ENCODE measurements around the gene C2orf80. TPM values are rescaled to one million over a fixed set of nuclear protein-coding genes. Genes with fewer than 3 reads are reported as not detected.

C2orf80 gene
- not detected for total RNA-seq (2021; fragmentation: NEBNext Ultra II Directional; extraction: Animal tissue kit (Norgen Biotek cat#: 25700))
- long read RNA-seq = 0 reads

- no peak within 1 kb of the TSS for H3K27ac Mint-ChIP-seq
- H3K4me1 Mint-ChIP-seq (ENCODE audit: low read depth) = peaks cover 17% of the 10 kb centered on the region; the same call in 1 of the 2 replicates
- no peaks in the 10 kb centered on the region for H3K9me3 Mint-ChIP-seq
- no peak within 1 kb of the TSS for H3K4me3 Mint-ChIP-seq
- DNase-seq = no peak
- H3K27me3 Mint-ChIP-seq (ENCODE audit: insufficient read depth) = peaks cover 3% of the 10 kb centered on the region
- no peaks in the 10 kb centered on the region for H3K36me3 Mint-ChIP-seq (ENCODE audit: low read depth)
- no peak for TF ChIP-seq CTCF (IDR thresholded peaks at IDR 0.05)
Measured at GRCh38 chr2:208189810-208190503, at the start of gene C2orf80. Gene C2orf80, minus strand, starts transcription at chr2:208190030. Its CDS starts 3,044 bp downstream, at chr2:208186986.

GRCh38 chr2:208235860-208236259 is 46.0 kb upstream of the C2orf80 start:
- no peak for DNase-seq
- peaks cover 1% of the 10 kb centered on the region; the same call in 1 of the 2 replicates for H3K27me3 Mint-ChIP-seq (ENCODE audit: insufficient read depth)
- no peak overlapping the region for H3K27ac Mint-ChIP-seq
- no peak for TF ChIP-seq CTCF (IDR thresholded peaks at IDR 0.05)
- peaks cover 14% of the 10 kb centered on the region for H3K36me3 Mint-ChIP-seq (ENCODE audit: low read depth)
- H3K4me3 Mint-ChIP-seq = no peak overlapping the region
- H3K4me1 Mint-ChIP-seq (ENCODE audit: low read depth) = no peaks in the 10 kb centered on the region
- H3K9me3 Mint-ChIP-seq = no peaks in the 10 kb centered on the region; the same call in 1 of the 2 replicates

- no peaks in the 10 kb centered on the region for H3K4me1 Mint-ChIP-seq (ENCODE audit: low read depth)
- no peaks in the 10 kb centered on the region; the same call in 1 of the 2 replicates for H3K9me3 Mint-ChIP-seq
- TF ChIP-seq CTCF (IDR thresholded peaks at IDR 0.05) = no peak
- no peak overlapping the region for H3K4me3 Mint-ChIP-seq
- H3K36me3 Mint-ChIP-seq (ENCODE audit: low read depth) = peaks cover 13% of the 10 kb centered on the region
- H3K27me3 Mint-ChIP-seq (ENCODE audit: insufficient read depth) = peaks cover 1% of the 10 kb centered on the region; the same call in 1 of the 2 replicates
- no peak for DNase-seq
- no peak overlapping the region for H3K27ac Mint-ChIP-seq
Measured at GRCh38 chr2:208234786-208235185, 45.0 kb upstream of the C2orf80 start.

- no peaks in the 10 kb centered on the region for H3K36me3 Mint-ChIP-seq (ENCODE audit: low read depth)
- peaks cover 6% of the 10 kb centered on the region; the same call in 1 of the 2 replicates for H3K4me1 Mint-ChIP-seq (ENCODE audit: low read depth)
- TF ChIP-seq CTCF (IDR thresholded peaks at IDR 0.05) = no peak
- H3K9me3 Mint-ChIP-seq = peaks cover 4% of the 10 kb centered on the region; the same call in 1 of the 2 replicates
- DNase-seq = no peak
- no peak overlapping the region for H3K4me3 Mint-ChIP-seq
- no peak overlapping the region for H3K27ac Mint-ChIP-seq
- H3K27me3 Mint-ChIP-seq (ENCODE audit: insufficient read depth) = peaks cover 5% of the 10 kb centered on the region; the same call in 1 of the 2 replicates
Measured at GRCh38 chr2:208228476-208228875, 38.6 kb upstream of the C2orf80 start.

GRCh38 chr2:208227581-208228232 is 37.9 kb upstream of the C2orf80 start:
- DNase-seq = no peak
- Mint-ChIP-seq H3K27ac (no peak overlapping the region), H3K36me3 (ENCODE audit: low read depth) (no peaks in the 10 kb centered on the region), H3K4me3 (no peak overlapping the region), H3K27me3 (ENCODE audit: insufficient read depth) (peaks cover 5% of the 10 kb centered on the region; the same call in 1 of the 2 replicates), H3K4me1 (ENCODE audit: low read depth) (peaks cover 6% of the 10 kb centered on the region; the same call in 1 of the 2 replicates), H3K9me3 (peaks cover 4% of the 10 kb centered on the region; the same call in 1 of the 2 replicates)
- no peak for TF ChIP-seq CTCF (IDR thresholded peaks at IDR 0.05)
